PC-3 (cell line): ENCODE results near the gene TRABD2A. TPM values are rescaled to one million over a fixed set of nuclear protein-coding genes. Genes with fewer than 3 reads are reported as not detected.

Source experiments
- ATAC-seq: fragments of 200-7000 bp; cut with Tn5 transposase; 2 replicates; pipeline ENCODE4 v1.9.1; 2020; ENCODE audit warnings: mild to moderate bottlenecking, moderate library complexity
- BruUV-seq: library from RNA; stranded (reverse); fragments of 400-500 nt; replicated peaks from 2 replicates; lab custom pipeline; 2021; lab: Mats Ljungman, UMichigan
- CTCF ChIA-PET: fragments of 300-600 bp; sonication (Branson Sonifier 250); formaldehyde crosslinking; loops from one replicate; lab custom pipeline; 2022; ENCODE audit warnings: antibody characterized with exemption; lab: Charles Lee
- POLR2A ChIA-PET: fragments of 300-600 bp; sonication (Branson Sonifier 250); formaldehyde crosslinking; loops from one replicate; lab custom pipeline; 2022; ENCODE audit warnings: antibody characterized with exemption; ENCODE audit not compliant: unreplicated experiment; lab: Charles Lee
- DNase-seq: peaks from one replicate; pipeline ENCODE4 v3.0.0-alpha.2; 2015
- H2AFZ ChIP-seq: fragments of 300-600 bp; sonication (generic); 2 replicates; pipeline ENCODE4 v1.6.0; 2016; ENCODE audit warnings: antibody characterized with exemption, low read length
- H3F3A ChIP-seq: fragments of 300-600 bp; sonication (generic); one replicate; pipeline ENCODE4 v1.6.0; 2017; ENCODE audit warnings: antibody characterized with exemption, low read length, control low read depth, mild to moderate bottlenecking; ENCODE audit not compliant: unreplicated experiment
- H3K27ac ChIP-seq: fragments of 300-600 bp; sonication (generic); 2 replicates; pipeline ENCODE4 v1.5.1; 2016; ENCODE audit warnings: mild to moderate bottlenecking, low read length
- H3K27me3 ChIP-seq: fragments of 300-600 bp; sonication (generic); 2 replicates; pipeline ENCODE4 v1.6.1; 2016; ENCODE audit warnings: low read length, mixed read lengths
- H3K36me3 ChIP-seq: fragments of 300-600 bp; sonication (generic); 2 replicates; pipeline ENCODE4 v1.6.1; 2016; ENCODE audit warnings: low read depth, mixed run types, low read length, mixed read lengths
- H3K4me1 ChIP-seq: fragments of 300-600 bp; sonication (generic); 2 replicates; pipeline ENCODE4 v1.5.1; 2016; ENCODE audit warnings: low read length; ENCODE audit not compliant: insufficient read depth
- H3K4me2 ChIP-seq: fragments of 300-600 bp; sonication (generic); 2 replicates; pipeline ENCODE4 v1.6.0; 2016; ENCODE audit warnings: low read length
- H3K4me3 ChIP-seq: fragments of 300-600 bp; sonication (generic); 2 replicates; pipeline ENCODE4 v1.5.1; 2016; ENCODE audit warnings: mild to moderate bottlenecking, low read length, mixed read lengths
- H3K79me2 ChIP-seq: fragments of 300-600 bp; sonication (generic); 2 replicates; pipeline ENCODE4 v1.6.1; 2017; ENCODE audit warnings: low read length, mixed read lengths
- H3K9ac ChIP-seq: fragments of 300-600 bp; sonication (generic); 2 replicates; pipeline ENCODE4 v1.6.0; 2016; ENCODE audit warnings: mild to moderate bottlenecking, low read length
- H3K9me2 ChIP-seq: fragments of 300-600 bp; sonication (generic); replicated peaks from 2 replicates; pipeline ENCODE4 v1.6.1; 2016; ENCODE audit warnings: mixed run types, low read length, mixed read lengths
- H3K9me3 ChIP-seq: fragments of 300-600 bp; sonication (generic); 2 replicates; pipeline ENCODE4 v1.6.1; 2016; ENCODE audit warnings: low read length, mixed read lengths
- H4K20me1 ChIP-seq: fragments of 300-600 bp; sonication (generic); 2 replicates; pipeline ENCODE4 v1.6.1; 2016; ENCODE audit warnings: low read length, mixed read lengths
- CTCF ChIP-seq: fragments of 300-600 bp; sonication (generic); conservative IDR thresholded peaks from 2 replicates; pipeline ENCODE4 v1.5.1; 2017; ENCODE audit warnings: antibody characterized with exemption, low read depth, mild to moderate bottlenecking, low read length
- EZH2 ChIP-seq: fragments of 300-600 bp; sonication (generic); IDR thresholded peaks from one replicate; pipeline ENCODE4 v1.6.1; 2017; ENCODE audit warnings: antibody characterized with exemption, mild to moderate bottlenecking, low read length; ENCODE audit not compliant: unreplicated experiment
- EZH2phosphoT487 ChIP-seq: fragments of 300-600 bp; sonication (generic); IDR thresholded peaks from 2 replicates; pipeline ENCODE4 v1.6.1; 2018; ENCODE audit warnings: mild to moderate bottlenecking, antibody characterized with exemption, low read length, borderline replicate concordance
- intact Hi-C: fragments of 100-400 bp; cut with micrococcal nuclease; formaldehyde crosslinking; loops from 2 replicates; pipeline ENCODE4 v1.9.0; 2023
- total RNA-seq: library from RNA; depleted of rRNA; stranded (reverse); fragments of >200 nt; gene quantifications from 2 replicates; pipeline ENCODE4 v1.2.3, GENCODE V29; 2014

The TRABD2A gene
- total RNA-seq, 1 experiment from 2014 or later, result 2.0 TPM

- no peaks in the 10 kb centered on the region for H3K79me2 ChIP-seq
- H3K27ac ChIP-seq, result no peak overlapping the region
- ChIA-PET CTCF (no interaction called here), POLR2A (no interaction called here)
- H4K20me1 ChIP-seq, result no peaks in the 10 kb centered on the region
- DNase-seq, result no peak
- no peak for TF ChIP-seq EZH2
- no peak for TF ChIP-seq CTCF
- no peak for TF ChIP-seq EZH2phosphoT487
- no peaks in the 10 kb centered on the region for H3K4me1 ChIP-seq
- no peaks in the 10 kb centered on the region for H3K9me2 ChIP-seq
- H3K9me3 ChIP-seq, result no peaks in the 10 kb centered on the region
- intact Hi-C loops, result no loop called here
- ATAC-seq, result no peak
- H2AFZ ChIP-seq, result no peak overlapping the region
- H3K9ac ChIP-seq, result no peak overlapping the region
- no peak overlapping the region for H3K4me2 ChIP-seq
- BruUV-seq, result no TSS peak
- no peaks in the 10 kb centered on the region for H3K36me3 ChIP-seq
- peaks cover 37% of the 10 kb centered on the region; the same call in 1 of the 2 replicates for H3K27me3 ChIP-seq
- no peaks in the 10 kb centered on the region for H3F3A ChIP-seq
- no peak overlapping the region for H3K4me3 ChIP-seq
Measured at GRCh38 chr2:84815146-84815545, 65.7 kb downstream of the TRABD2A start.

DNA sequence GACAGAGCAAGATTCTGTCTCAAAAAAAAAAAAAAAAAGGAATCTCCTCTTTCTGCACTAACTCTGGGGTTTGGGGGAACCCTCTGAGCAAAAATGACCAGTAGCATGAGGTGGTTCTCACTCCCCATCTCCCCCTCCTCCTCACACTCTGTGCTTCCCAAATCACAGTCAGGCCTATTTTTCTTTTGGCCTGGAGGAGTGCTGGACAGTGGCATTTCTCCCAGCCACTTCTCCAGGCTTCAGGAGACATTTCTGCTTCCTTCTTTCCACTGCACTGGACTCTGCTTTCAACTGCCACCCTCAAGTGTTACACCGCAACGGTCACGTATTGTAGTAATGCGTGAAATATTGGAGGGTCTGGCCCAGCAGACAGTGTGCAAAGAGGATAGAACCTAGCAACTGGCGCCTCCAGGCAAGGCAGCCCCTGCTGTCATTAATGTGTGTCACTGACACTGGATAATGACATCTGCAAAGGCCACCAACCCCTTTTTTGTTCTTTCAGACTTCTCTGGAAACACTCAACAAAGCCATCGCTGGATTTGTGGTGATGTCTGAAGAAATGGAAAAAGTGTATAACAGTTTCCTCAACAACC is 68.9 kb downstream of the TRABD2A start:
- peaks cover 11% of the 10 kb centered on the region for H3K4me1 ChIP-seq
- ATAC-seq (no peak), DNase-seq (no peak)
- no peak overlapping the region for H2AFZ ChIP-seq
- peaks cover 29% of the 10 kb centered on the region; the same call in 1 of the 2 replicates for H3K27me3 ChIP-seq
- H3F3A ChIP-seq, result no peaks in the 10 kb centered on the region
- H3K36me3 ChIP-seq, result no peaks in the 10 kb centered on the region
- no peaks in the 10 kb centered on the region for H3K9me2 ChIP-seq
- CTCF ChIA-PET, result no interaction called here
- H4K20me1 ChIP-seq, result no peaks in the 10 kb centered on the region
- H3K79me2 ChIP-seq, result no peaks in the 10 kb centered on the region
- no peak overlapping the region for H3K4me2 ChIP-seq
- BruUV-seq, result no TSS peak
- intact Hi-C loops, result no loop called here
- no peaks in the 10 kb centered on the region for H3K9me3 ChIP-seq
- H3K4me3 ChIP-seq, result no peak overlapping the region
- no peak overlapping the region for H3K27ac ChIP-seq
- H3K9ac ChIP-seq, result no peak overlapping the region
- TF ChIP-seq CTCF, result no peak
- no peak for TF ChIP-seq EZH2
- no peak for TF ChIP-seq EZH2phosphoT487
- POLR2A ChIA-PET, result no interaction called here

GRCh38 chr2:84808279-84808678 is 72.6 kb downstream of the TRABD2A start:
- ChIA-PET CTCF (no interaction called here), POLR2A (no interaction called here)
- Histone ChIP-seq H3K4me1 (peaks cover 14% of the 10 kb centered on the region), H3K27me3 (peaks cover 14% of the 10 kb centered on the region; the same call in 1 of the 2 replicates), H3K36me3 (no peaks in the 10 kb centered on the region), H4K20me1 (no peaks in the 10 kb centered on the region), H3K79me2 (no peaks in the 10 kb centered on the region), H2AFZ (no peak overlapping the region), H3K9me3 (no peaks in the 10 kb centered on the region), H3K4me2 (no peak overlapping the region), H3F3A (no peaks in the 10 kb centered on the region), H3K9me2 (no peaks in the 10 kb centered on the region), H3K27ac (no peak overlapping the region), H3K4me3 (no peak overlapping the region), H3K9ac (no peak overlapping the region)
- ATAC-seq (no peak), DNase-seq (no peak)
- BruUV-seq, result no TSS peak
- intact Hi-C loops, result loop anchor here (5.0 kb wide), 1 partner anchor 39 kb away; no protein-coding TSS in a partner anchor
- TF ChIP-seq EZH2, result no peak
- TF ChIP-seq CTCF, result no peak
- no peak for TF ChIP-seq EZH2phosphoT487
